Lung (tissue), 12 donors: ENCODE measurements around the gene ID3. TPM values are rescaled to one million over a fixed set of nuclear protein-coding genes. Genes with fewer than 3 reads are reported as not detected.
A peak's percentile ranks its signal among the peaks of the same experiment; 100 is the strongest.

Experiments
- ATAC-seq: fragments of 200-7000 bp; cut with Tn5 transposase; one replicate; pipeline ENCODE4 v1.9.1; 2020; ENCODE audit warnings: moderate number of reproducible peaks; ENCODE audit not compliant: insufficient read depth, low FRiP score
- DNase-seq, 3 donors: peaks; one replicate each; pipeline ENCODE4 v3.0.0-alpha.2; 2013 to 2017
- H3K27ac ChIP-seq, 2 donors: one replicate each; pipeline ENCODE4 v1.5.1; 2013; ENCODE audit warnings: mild to moderate bottlenecking in 2 of 2, moderate library complexity in 2 of 2, control low read depth in 1 of 2, inconsistent platforms in 1 of 2, low read depth in 1 of 2, low read length in 1 of 2
- H3K27me3 ChIP-seq, 3 donors: one replicate each; pipeline ENCODE4 v1.5.1; 2013; ENCODE audit warnings: low read length in 2 of 3; ENCODE audit not compliant: control insufficient read depth in 3 of 3, insufficient read depth in 3 of 3
- H3K36me3 ChIP-seq, 4 donors: one replicate each; pipeline ENCODE4 v1.5.1; 2013; ENCODE audit warnings: low read length in 4 of 4, mild to moderate bottlenecking in 1 of 4, moderate library complexity in 1 of 4; ENCODE audit not compliant: control insufficient read depth in 4 of 4, insufficient read depth in 4 of 4
- H3K4me1 ChIP-seq, 5 donors: one replicate each; pipeline ENCODE4 v1.5.1; 2013; ENCODE audit warnings: low read length in 5 of 5, mild to moderate bottlenecking in 2 of 5, moderate library complexity in 1 of 5; ENCODE audit not compliant: control insufficient read depth in 5 of 5, insufficient read depth in 5 of 5
- H3K4me3 ChIP-seq: one replicate; pipeline ENCODE4 v1.5.1; 2013; ENCODE audit warnings: mild to moderate bottlenecking, control low read depth, moderate library complexity
- H3K9ac ChIP-seq, 2 donors: one replicate each; pipeline ENCODE4 v1.5.1; 2013; ENCODE audit warnings: low read length in 2 of 2, control low read depth in 1 of 2; ENCODE audit not compliant: insufficient read depth in 1 of 2
- H3K9me3 ChIP-seq, 4 donors: one replicate each; pipeline ENCODE4 v1.5.1; 2013; ENCODE audit warnings: low read length in 3 of 4, mild to moderate bottlenecking in 1 of 4, moderate library complexity in 1 of 4; ENCODE audit not compliant: control insufficient read depth in 4 of 4, insufficient read depth in 3 of 4
- CTCF ChIP-seq: IDR thresholded peaks from 2 replicates; pipeline ENCODE4 v1.5.1; 2012; ENCODE audit warnings: mild to moderate bottlenecking; ENCODE audit errors: control extremely low read depth, extremely low read depth
- WGBS, 2 donors: extraction: QIAGEN DNeasy Blood & Tissue Kit; methylation state at CpG; one replicate each; pipeline ENCODE4 v1.1.7; 2013; 5-methylcytosine and 5-hydroxymethylcytosine counted together
- polyA plus RNA-seq, 2 donors: library from polyadenylated mRNA; stranded (reverse); fragments of 200-250 nt; gene quantifications; one replicate each; pipeline ENCODE4 v1.2.1, GENCODE V29; 2013
- total RNA-seq, 2 donors: library from RNA; depleted of rRNA in 1 of 2; stranded (reverse); fragments of >200 nt in 1 of 2; gene quantifications; one replicate each; pipeline ENCODE4 v1.2.1, GENCODE V29; 2014 to 2021
- donor health status: control.
- donor health status: control.
- donor health status: Bipolar disorder and iron deficiency.
- donor health status: healthy.
- donor health status: DM: yes; HTN: yes; CAD: no.

ID3 gene
- total and polyA plus RNA-seq, 4 donors = 119 to 275 (median 163) TPM

- DNase-seq (no peak), ATAC-seq (no peak)
- peak overlapping the region in 1 of 2 donors; percentile 48 for H3K9ac ChIP-seq
- no peaks in the 10 kb centered on the region for H3K36me3 ChIP-seq
- no peaks in the 10 kb centered on the region for H3K27me3 ChIP-seq
- H3K27ac ChIP-seq = no peak overlapping the region
- 89 to 91% methylated on average over 5 of the region's 5 CpGs for WGBS, 2 donors
- peaks cover 0 to 9% (median 0%) of the 10 kb centered on the region in 5 donors for H3K4me1 ChIP-seq
- TF ChIP-seq CTCF = no peak
- H3K4me3 ChIP-seq = no peak overlapping the region
- H3K9me3 ChIP-seq = no peaks in the 10 kb centered on the region
Measured at GRCh38 chr1:23593042-23593521, 33.8 kb upstream of the ID3 start.

- peak; percentile 27 to 65 (median 54) for DNase-seq
- H3K9ac ChIP-seq = peak overlapping the region in 1 of 2 donors; percentile 48
- no peaks in the 10 kb centered on the region for H3K27me3 ChIP-seq
- no peak for TF ChIP-seq CTCF
- no peaks in the 10 kb centered on the region for H3K36me3 ChIP-seq
- H3K4me1 ChIP-seq = peaks cover 0 to 9% (median 0%) of the 10 kb centered on the region in 5 donors
- WGBS, 2 donors = 77 to 81% methylated on average over 4 of the region's 4 CpGs
- ATAC-seq = no peak
- H3K4me3 ChIP-seq = no peak overlapping the region
- no peaks in the 10 kb centered on the region for H3K9me3 ChIP-seq
- no peak overlapping the region for H3K27ac ChIP-seq
Measured at GRCh38 chr1:23592209-23592892, 33.0 kb upstream of the ID3 start.

GRCh38 chr1:23591460-23592208 is 32.3 kb upstream of the ID3 start:
- peaks cover 0 to 9% (median 0%) of the 10 kb centered on the region in 5 donors for H3K4me1 ChIP-seq
- TF ChIP-seq CTCF = no peak
- H3K9me3 ChIP-seq = no peaks in the 10 kb centered on the region
- no peaks in the 10 kb centered on the region for H3K36me3 ChIP-seq
- H3K27me3 ChIP-seq = no peaks in the 10 kb centered on the region
- ATAC-seq (no peak), DNase-seq (peak in 1 of 3 donors; percentile 32)
- no peak overlapping the region for H3K4me3 ChIP-seq
- H3K9ac ChIP-seq = no peak overlapping the region
- 70% methylated on average over 15 of the region's 15 CpGs for WGBS, 2 donors
- peak overlapping the region in 1 of 2 donors; percentile 2 for H3K27ac ChIP-seq
